ENCODE data around the gene AOC1. TPM values are rescaled to one million over a fixed set of nuclear protein-coding genes. Genes with fewer than 3 reads are reported as not detected.
A peak's percentile ranks its signal among the peaks of the same experiment; 100 is the strongest.

Gene AOC1
- total RNA-seq, 1 donor from 2014 or later: not detected

GRCh38 chr7:150891740-150892139, 39.4 kb downstream of the AOC1 start:
- H3K9me3 Mint-ChIP-seq (ENCODE audit: low read depth): peaks cover 23% of the 10 kb centered on the region
- no peak overlapping the region for H3K4me3 Mint-ChIP-seq (ENCODE audit: unreplicated experiment)
- TF ChIP-seq CTCF (IDR thresholded peaks at IDR 0.05): no peak

GRCh38 chr7:150895809-150896208, 43.5 kb downstream of the AOC1 start:
- TF ChIP-seq CTCF (IDR thresholded peaks at IDR 0.05): no peak
- Mint-ChIP-seq H3K4me3 (ENCODE audit: unreplicated experiment) (no peak overlapping the region), H3K27ac (ENCODE audit: unreplicated experiment) (no peak overlapping the region), H3K27me3 (ENCODE audit: low read depth) (peaks cover 32% of the 10 kb centered on the region), H3K9me3 (ENCODE audit: low read depth) (peaks cover 16% of the 10 kb centered on the region), H3K36me3 (ENCODE audit: low read depth) (no peaks in the 10 kb centered on the region), H3K4me1 (ENCODE audit: low read depth) (peaks cover 4% of the 10 kb centered on the region)
- DNase-seq (ENCODE audit: low spot score): no peak

More at GRCh38 chr7:150891740-150892139, 39.4 kb downstream of the AOC1 start:
- H3K4me1 Mint-ChIP-seq (ENCODE audit: low read depth): no peaks in the 10 kb centered on the region
- H3K27ac Mint-ChIP-seq (ENCODE audit: unreplicated experiment): no peak overlapping the region
- peaks cover 14% of the 10 kb centered on the region for H3K27me3 Mint-ChIP-seq (ENCODE audit: low read depth)
- DNase-seq (ENCODE audit: low spot score): peak; percentile 59
- H3K36me3 Mint-ChIP-seq (ENCODE audit: low read depth): peaks cover 3% of the 10 kb centered on the region

- H3K9me3 Mint-ChIP-seq (ENCODE audit: low read depth): peaks cover 16% of the 10 kb centered on the region
- no peaks in the 10 kb centered on the region for H3K36me3 Mint-ChIP-seq (ENCODE audit: low read depth)
- no peak for TF ChIP-seq CTCF (IDR thresholded peaks at IDR 0.05)
- H3K4me1 Mint-ChIP-seq (ENCODE audit: low read depth): peaks cover 4% of the 10 kb centered on the region
- H3K27me3 Mint-ChIP-seq (ENCODE audit: low read depth): peaks cover 36% of the 10 kb centered on the region
- DNase-seq (ENCODE audit: low spot score): no peak
- no peak overlapping the region for H3K4me3 Mint-ChIP-seq (ENCODE audit: unreplicated experiment)
- no peak overlapping the region for H3K27ac Mint-ChIP-seq (ENCODE audit: unreplicated experiment)
Observed at GRCh38 chr7:150896562-150897209, 44.4 kb downstream of the AOC1 start.

GRCh38 chr7:150897502-150898474, 45.5 kb downstream of the AOC1 start:
- H3K36me3 Mint-ChIP-seq (ENCODE audit: low read depth): no peaks in the 10 kb centered on the region
- H3K9me3 Mint-ChIP-seq (ENCODE audit: low read depth): peaks cover 14% of the 10 kb centered on the region
- H3K4me3 Mint-ChIP-seq (ENCODE audit: unreplicated experiment): no peak overlapping the region
- H3K27me3 Mint-ChIP-seq (ENCODE audit: low read depth): peaks cover 38% of the 10 kb centered on the region
- no peak overlapping the region for H3K27ac Mint-ChIP-seq (ENCODE audit: unreplicated experiment)
- no peak for DNase-seq (ENCODE audit: low spot score)
- H3K4me1 Mint-ChIP-seq (ENCODE audit: low read depth): peaks cover 4% of the 10 kb centered on the region
- TF ChIP-seq CTCF (IDR thresholded peaks at IDR 0.05): no peak

DNA sequence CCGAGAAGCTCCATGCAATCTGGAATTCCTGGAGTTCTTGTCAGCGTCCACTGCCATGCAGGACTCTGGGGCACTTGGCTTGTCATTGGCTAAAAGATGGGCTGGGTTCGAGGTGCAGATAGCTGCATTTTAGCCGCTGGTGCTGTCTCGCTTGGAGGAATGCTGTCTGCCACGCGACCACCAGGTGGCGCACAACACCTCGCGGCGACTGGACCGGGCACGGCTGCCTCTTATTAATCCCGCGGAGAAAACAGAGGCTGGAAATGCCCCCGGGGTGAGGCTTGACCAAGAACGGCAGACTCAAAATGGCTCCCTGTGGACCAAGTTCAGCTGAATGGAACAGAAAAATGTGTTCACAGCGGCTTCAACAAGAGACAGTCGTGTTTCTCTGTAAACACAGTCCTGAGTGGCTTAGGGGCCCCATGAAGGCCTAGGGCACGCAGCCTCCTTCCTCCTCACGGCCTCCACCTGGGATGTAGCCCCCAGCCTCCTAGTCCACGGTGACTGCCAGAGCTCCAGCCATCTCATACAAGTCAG, 46.2 kb downstream of the AOC1 start:
- Mint-ChIP-seq H3K27ac (ENCODE audit: unreplicated experiment) (no peak overlapping the region), H3K27me3 (ENCODE audit: low read depth) (peaks cover 38% of the 10 kb centered on the region), H3K9me3 (ENCODE audit: low read depth) (peaks cover 7% of the 10 kb centered on the region), H3K36me3 (ENCODE audit: low read depth) (no peaks in the 10 kb centered on the region), H3K4me1 (ENCODE audit: low read depth) (peaks cover 4% of the 10 kb centered on the region), H3K4me3 (ENCODE audit: unreplicated experiment) (no peak overlapping the region)
- no peak for DNase-seq (ENCODE audit: low spot score)
- peak; percentile 95 for TF ChIP-seq CTCF (IDR thresholded peaks at IDR 0.05)
